Measurements from ENCODE around the gene ASIC3. TPM values are rescaled to one million over a fixed set of nuclear protein-coding genes. Genes with fewer than 3 reads are reported as not detected.

The ASIC3 gene
- total and polyA plus RNA-seq, 2 of the 8 experiments (the other 6 are each of a cell fraction or from before 2014, with no cell fraction given): 1.6 to 1.9 TPM

- FAIRE-seq: no peak
Observed at GRCh38 chr7:151014950-151015349, 33.4 kb upstream of the ASIC3 start.

More at GRCh38 chr7:151014950-151015349, 33.4 kb upstream of the ASIC3 start:
- Histone ChIP-seq H4K5ac (ENCODE audit: insufficient read length, low read depth, low read length) (no peak overlapping the region), H3K4me1 (replicated peaks in 1 of 4; ENCODE audit: control insufficient read depth in 3 of 4, insufficient read depth in 4 of 4, low read length in 3 of 4) (peaks cover 0 to 37% (median 26%) of the 10 kb centered on the region in 4 experiments; a peak in 6 of 7 replicates), H3K23me2 (ENCODE audit: low read depth, low read length) (peaks cover 7% of the 10 kb centered on the region; the same call in 1 of the 2 replicates), H3K23ac (ENCODE audit: insufficient read length) (no peak overlapping the region), H3K4ac (replicated peaks; ENCODE audit: insufficient read length, low read depth, low read length) (no peak overlapping the region), H4K20me1 (replicated peaks in 1 of 2; ENCODE audit: control insufficient read depth in 1 of 2, insufficient read depth in 2 of 2, low read length in 2 of 2) (no peaks in the 10 kb centered on the region), H3K18ac (ENCODE audit: extremely low read depth, low read length) (no peak overlapping the region), H3K56ac (replicated peaks; ENCODE audit: insufficient read length, low read depth, low read length) (no peak overlapping the region), H3K27me3 (replicated peaks in 1 of 4; ENCODE audit: control insufficient read depth in 3 of 4, extremely low read depth in 1 of 4, insufficient read depth in 3 of 4, low read length in 3 of 4) (peaks cover 8 to 36% (median 30%) of the 10 kb centered on the region in 4 experiments), H2BK20ac (ENCODE audit: low read length) (no peak overlapping the region), H3K9me3 (ENCODE audit: insufficient read depth in 2 of 2, low read depth in 1 of 2, low read length in 1 of 2) (no peaks in the 10 kb centered on the region), H2BK12ac (ENCODE audit: low read depth, low read length) (no peak overlapping the region), H2BK5ac (ENCODE audit: low read depth, low read length) (no peak overlapping the region), H3K4me2 (ENCODE audit: insufficient read depth in 1 of 2, low read depth in 2 of 2, low read length in 2 of 2) (no peak overlapping the region; a peak in 1 of 4 replicates), H4K91ac (replicated peaks; ENCODE audit: insufficient read length, low read length) (no peak overlapping the region), H4K8ac (ENCODE audit: extremely low read depth, insufficient read depth, low read length) (no peak overlapping the region), H3K79me1 (ENCODE audit: low read depth, low read length) (no peaks in the 10 kb centered on the region; the same call in 1 of the 2 replicates), H2AFZ (ENCODE audit: low read length) (no peak overlapping the region), H2BK15ac (ENCODE audit: low read length) (no peak overlapping the region), H2BK120ac (replicated peaks; ENCODE audit: low read depth, low read length) (no peak overlapping the region), H3K4me3 (ENCODE audit: extremely low read depth in 1 of 4, insufficient read depth in 2 of 4, low read depth in 3 of 4, low read length in 4 of 4) (no peak overlapping the region), H3K9ac (replicated peaks in 1 of 4; ENCODE audit: extremely low read depth in 1 of 4, low read depth in 3 of 4, low read length in 3 of 4) (no peak overlapping the region), H3K36me3 (ENCODE audit: control insufficient read depth in 2 of 4, insufficient read depth in 4 of 4, low read length in 3 of 4) (no peaks in the 10 kb centered on the region), H3K14ac (ENCODE audit: insufficient read length) (no peak overlapping the region), H2AK5ac (ENCODE audit: low read depth, low read length) (no peak overlapping the region), H3K27ac (ENCODE audit: low read depth, low read length) (no peak overlapping the region), H3K79me2 (ENCODE audit: control insufficient read depth in 1 of 2, insufficient read depth in 2 of 2, low read length in 2 of 2) (no peaks in the 10 kb centered on the region)
- WGBS, 2 experiments (ENCODE audit: extremely low coverage in 1 of 2, insufficient coverage in 1 of 2, insufficient read length in 1 of 2, insufficient replicate concordance in 2 of 2, low coverage in 1 of 2, low lambda C conversion rate in 2 of 2, missing lambda C conversion rate in 1 of 2): 86% methylated on average over 8 of the region's 8 CpGs; no CpG with 5 or more reads in 1 of the 2 experiments
- no peak for DNase-seq (ENCODE audit: low read depth in 1 of 2, low spot score in 2 of 2)
- no peak for TF ChIP-seq EGR1 (IDR thresholded peaks at IDR 0.05; ENCODE audit: borderline replicate concordance, low read depth, low read length)
- no peak for TF ChIP-seq EZH2 (IDR thresholded peaks at IDR 0.05; ENCODE audit: low read depth, low read length, severe bottlenecking)
- no peak for TF ChIP-seq ATF2 (IDR thresholded peaks at IDR 0.05; ENCODE audit: low read length)
- TF ChIP-seq GTF2F1 (IDR thresholded peaks at IDR 0.05; ENCODE audit: borderline replicate concordance, low read depth, low read length): no peak
- no peak for TF ChIP-seq SRF (IDR thresholded peaks at IDR 0.05; ENCODE audit: low read depth, low read length)
- no peak for TF ChIP-seq SP1 (IDR thresholded peaks at IDR 0.05; ENCODE audit: low read depth, low read length)
- no peak for TF ChIP-seq TAF7 (optimal IDR thresholded peaks at IDR 0.05; ENCODE audit: borderline replicate concordance, low read depth, low read length)
- TF ChIP-seq KDM4A (IDR thresholded peaks at IDR 0.05; ENCODE audit: low read depth, low read length, severe bottlenecking): no peak
- TF ChIP-seq JUN (IDR thresholded peaks at IDR 0.05; ENCODE audit: low read depth, low read length): no peak
- TF ChIP-seq ASH2L (IDR thresholded peaks at IDR 0.05; ENCODE audit: low read length): no peak
- TF ChIP-seq POLR2A (IDR thresholded peaks at IDR 0.05; ENCODE audit: control extremely low read depth in 1 of 2, low read depth in 2 of 2, low read length in 2 of 2): no peak
- TF ChIP-seq POU5F1 (IDR thresholded peaks at IDR 0.05; ENCODE audit: low read depth, low read length): no peak
- CTCF ChIA-PET (ENCODE audit: partially characterized antibody): interaction anchor here (0.6 to 11.5 kb wide), 8 partner anchors 11 to 952 kb away, joined by 3 to 142 read pairs (median 3); partner anchors contain the start of gene NOS3
- POLR2A ChIA-PET (ENCODE audit: partially characterized antibody): interaction anchor here (2.5 kb wide), 1 partner anchor 13 kb away, joined by 7 read pairs; the partner anchor contains the start of gene ABCB8
